ENCODE measurements around the gene TPMT.
"Not testable (repeated sequence)": the region's sequence is repeated elsewhere in the genome, so short reads cannot be mapped to it uniquely, and the experiment has no call there.

DNA sequence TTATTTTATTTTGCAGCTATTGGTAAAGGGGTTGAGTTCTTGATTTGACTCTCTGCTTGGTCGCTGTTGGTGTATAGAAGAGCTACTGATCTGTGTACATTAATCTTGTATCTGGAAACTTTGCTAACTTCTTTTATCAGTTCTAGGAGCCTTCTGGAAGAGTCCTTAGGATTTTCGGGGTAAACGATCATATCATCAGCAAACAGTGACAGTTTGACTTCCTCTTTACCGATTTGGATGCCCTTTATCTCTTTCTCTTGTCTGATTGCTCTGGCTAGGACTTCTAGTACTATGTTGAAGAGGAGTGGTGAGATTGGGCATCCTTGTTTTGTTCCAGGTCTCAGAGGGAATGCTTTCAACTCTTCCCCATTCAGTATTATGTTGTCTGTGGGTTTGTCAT, 21.3 kb upstream of the TPMT start:
- TF ChIP-seq, protein P1, sequence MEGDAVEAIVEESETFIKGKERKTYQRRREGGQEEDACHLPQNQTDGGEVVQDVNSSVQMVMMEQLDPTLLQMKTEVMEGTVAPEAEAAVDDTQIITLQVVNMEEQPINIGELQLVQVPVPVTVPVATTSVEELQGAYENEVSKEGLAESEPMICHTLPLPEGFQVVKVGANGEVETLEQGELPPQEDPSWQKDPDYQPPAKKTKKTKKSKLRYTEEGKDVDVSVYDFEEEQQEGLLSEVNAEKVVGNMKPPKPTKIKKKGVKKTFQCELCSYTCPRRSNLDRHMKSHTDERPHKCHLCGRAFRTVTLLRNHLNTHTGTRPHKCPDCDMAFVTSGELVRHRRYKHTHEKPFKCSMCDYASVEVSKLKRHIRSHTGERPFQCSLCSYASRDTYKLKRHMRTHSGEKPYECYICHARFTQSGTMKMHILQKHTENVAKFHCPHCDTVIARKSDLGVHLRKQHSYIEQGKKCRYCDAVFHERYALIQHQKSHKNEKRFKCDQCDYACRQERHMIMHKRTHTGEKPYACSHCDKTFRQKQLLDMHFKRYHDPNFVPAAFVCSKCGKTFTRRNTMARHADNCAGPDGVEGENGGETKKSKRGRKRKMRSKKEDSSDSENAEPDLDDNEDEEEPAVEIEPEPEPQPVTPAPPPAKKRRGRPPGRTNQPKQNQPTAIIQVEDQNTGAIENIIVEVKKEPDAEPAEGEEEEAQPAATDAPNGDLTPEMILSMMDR (IDR thresholded peaks at IDR 0.05) = not testable (repeated sequence)
- not testable (repeated sequence) for TF ChIP-seq POLR2A (IDR thresholded peaks at IDR 0.05)

All from Peyer's patch (tissue), 4 donors.